GM12878 (cell line): ENCODE measurements around the gene CYBC1. TPM values are rescaled to one million over a fixed set of nuclear protein-coding genes. Genes with fewer than 3 reads are reported as not detected.

Source experiments
- ATF2 ChIP-seq: IDR thresholded peaks from 2 replicates; pipeline ENCODE4 v1.6.1; 2012; ENCODE audit warnings: low read length, inconsistent platforms
- BHLHE40 ChIP-seq, 2 experiments: fragments of 450-650 bp in 1 of 2; IDR thresholded peaks; 2 replicates each; pipeline ENCODE4 v1.6.1; 2011 to 2017; ENCODE audit warnings: low read depth in 2 of 2, borderline replicate concordance in 1 of 2, improper control_type of control experiment in 1 of 2, low read length in 1 of 2, mild to moderate bottlenecking in 1 of 2
- BRCA1 ChIP-seq: IDR thresholded peaks from 2 replicates; pipeline ENCODE4 v1.6.1; 2011; ENCODE audit warnings: low read depth, low read length, improper control_type of control experiment
- CBX5 ChIP-seq: sonication (generic); IDR thresholded peaks from 2 replicates; pipeline ENCODE4 v1.6.1; 2016; ENCODE audit warnings: low read depth, moderate library complexity, mild to moderate bottlenecking, inconsistent platforms
- CHD2 ChIP-seq: IDR thresholded peaks from 2 replicates; pipeline ENCODE4 v1.6.1; 2011; ENCODE audit warnings: low read depth, low read length, improper control_type of control experiment, borderline replicate concordance
- EGR1 ChIP-seq, 2 experiments: IDR thresholded peaks; 1 replicate in 1 of 2; 2 replicates in 1 of 2; pipeline ENCODE4 v1.6.1; 2011 to 2012; ENCODE audit warnings: low read depth in 2 of 2, low read length in 2 of 2, borderline replicate concordance in 1 of 2, mild to moderate bottlenecking in 1 of 2, moderate library complexity in 1 of 2
- EZH2 ChIP-seq: IDR thresholded peaks from 2 replicates; pipeline ENCODE4 v1.6.1; 2012; ENCODE audit warnings: low read depth, mild to moderate bottlenecking, control low read depth, inconsistent platforms, low read length, borderline replicate concordance; ENCODE audit not compliant: control insufficient read depth
- FOXK2 ChIP-seq: fragments of 450-650 bp; IDR thresholded peaks from 2 replicates; pipeline ENCODE4 v1.6.1; 2017; ENCODE audit warnings: mild to moderate bottlenecking, moderate library complexity
- HDAC2 ChIP-seq: fragments of 200-600 bp; sonication (generic); IDR thresholded peaks from 2 replicates; pipeline ENCODE4 v1.6.1; 2017
- KAT2A ChIP-seq: conservative IDR thresholded peaks from 2 replicates; pipeline ENCODE4 v1.6.1; 2011; ENCODE audit warnings: low read depth, low read length; ENCODE audit not compliant: control insufficient read depth
- NBN ChIP-seq: fragments of 450-650 bp; IDR thresholded peaks from 2 replicates; pipeline ENCODE4 v1.6.1; 2016
- NFYA ChIP-seq: IDR thresholded peaks from 2 replicates; pipeline ENCODE4 v1.6.1; 2011; ENCODE audit warnings: low read depth, mild to moderate bottlenecking, low read length, improper control_type of control experiment, borderline replicate concordance
- ZNF622 ChIP-seq: fragments of 450-650 bp; IDR thresholded peaks from 2 replicates; pipeline ENCODE4 v1.6.1; 2017; ENCODE audit warnings: mild to moderate bottlenecking, inconsistent platforms
- ZNF687 ChIP-seq: fragments of 450-650 bp; IDR thresholded peaks from 2 replicates; pipeline ENCODE4 v1.6.1; 2017; ENCODE audit warnings: mild to moderate bottlenecking, moderate library complexity
- polyA plus RNA-seq, 11 experiments: library from polyadenylated mRNA; depleted of rRNA in 4 of 11; unstranded in 6 of 11; stranded (reverse) in 5 of 11; fragments of >200 nt; fragmentation: Nextera tagmentation in 4 of 11; fragmentation: Illumina TruSeq in 1 of 11; extraction: Ambion mirVana in 4 of 11; extraction: Trizol in 1 of 11; gene quantifications; 1 replicate in 1 of 11; 2 replicates in 10 of 11; pipeline versions ENCODE4 v1.2.1 to v1.2.3, GENCODE V29; 2011 to 2016; ENCODE audit warnings: inconsistent platforms in 2 of 11, missing spikeins in 2 of 11, low read depth in 1 of 11
- total RNA-seq, 4 experiments: library from RNA; depleted of rRNA in 3 of 4; stranded (reverse); fragments of >200 nt in 3 of 4; fragmentation: Illumina TruSeq in 1 of 4; extraction: Trizol in 1 of 4; gene quantifications; 2 replicates each; pipeline versions ENCODE4 v1.2.1 to v1.2.3, GENCODE V29; 2013 to 2021
- TF ChIP-seq, protein P1 (sequence below): fragments of 450-650 bp; IDR thresholded peaks from 2 replicates; pipeline ENCODE4 v1.6.1; 2016; ENCODE audit warnings: mild to moderate bottlenecking, moderate library complexity, borderline replicate concordance
- TF ChIP-seq, protein P2 (sequence below): fragments of 450-650 bp; formaldehyde crosslinking; IDR thresholded peaks from 2 replicates; pipeline ENCODE4 v1.4.0; 2020; ENCODE audit warnings: mild to moderate bottlenecking, moderate library complexity

The CYBC1 gene
- total and polyA plus RNA-seq, 10 of the 15 experiments (the other 5 are each of a cell fraction or from before 2014, with no cell fraction given), result 4.2 to 162 (median 133) TPM

- TF ChIP-seq EGR1 (IDR thresholded peaks at IDR 0.05; ENCODE audit: borderline replicate concordance in 1 of 2, low read depth in 2 of 2, low read length in 2 of 2), result no peak
- no peak for TF ChIP-seq EZH2
- TF ChIP-seq ZNF622, result no peak
- TF ChIP-seq BRCA1, result no peak
- peak; percentile 23; the same call in 1 of the 2 replicates for TF ChIP-seq ZNF687
- no peak for TF ChIP-seq CBX5
- TF ChIP-seq NBN, result no peak
- 0 out of 2 replicates have a peak, but pooled peaks have one; percentile 62 for TF ChIP-seq HDAC2
- TF ChIP-seq, protein P1, sequence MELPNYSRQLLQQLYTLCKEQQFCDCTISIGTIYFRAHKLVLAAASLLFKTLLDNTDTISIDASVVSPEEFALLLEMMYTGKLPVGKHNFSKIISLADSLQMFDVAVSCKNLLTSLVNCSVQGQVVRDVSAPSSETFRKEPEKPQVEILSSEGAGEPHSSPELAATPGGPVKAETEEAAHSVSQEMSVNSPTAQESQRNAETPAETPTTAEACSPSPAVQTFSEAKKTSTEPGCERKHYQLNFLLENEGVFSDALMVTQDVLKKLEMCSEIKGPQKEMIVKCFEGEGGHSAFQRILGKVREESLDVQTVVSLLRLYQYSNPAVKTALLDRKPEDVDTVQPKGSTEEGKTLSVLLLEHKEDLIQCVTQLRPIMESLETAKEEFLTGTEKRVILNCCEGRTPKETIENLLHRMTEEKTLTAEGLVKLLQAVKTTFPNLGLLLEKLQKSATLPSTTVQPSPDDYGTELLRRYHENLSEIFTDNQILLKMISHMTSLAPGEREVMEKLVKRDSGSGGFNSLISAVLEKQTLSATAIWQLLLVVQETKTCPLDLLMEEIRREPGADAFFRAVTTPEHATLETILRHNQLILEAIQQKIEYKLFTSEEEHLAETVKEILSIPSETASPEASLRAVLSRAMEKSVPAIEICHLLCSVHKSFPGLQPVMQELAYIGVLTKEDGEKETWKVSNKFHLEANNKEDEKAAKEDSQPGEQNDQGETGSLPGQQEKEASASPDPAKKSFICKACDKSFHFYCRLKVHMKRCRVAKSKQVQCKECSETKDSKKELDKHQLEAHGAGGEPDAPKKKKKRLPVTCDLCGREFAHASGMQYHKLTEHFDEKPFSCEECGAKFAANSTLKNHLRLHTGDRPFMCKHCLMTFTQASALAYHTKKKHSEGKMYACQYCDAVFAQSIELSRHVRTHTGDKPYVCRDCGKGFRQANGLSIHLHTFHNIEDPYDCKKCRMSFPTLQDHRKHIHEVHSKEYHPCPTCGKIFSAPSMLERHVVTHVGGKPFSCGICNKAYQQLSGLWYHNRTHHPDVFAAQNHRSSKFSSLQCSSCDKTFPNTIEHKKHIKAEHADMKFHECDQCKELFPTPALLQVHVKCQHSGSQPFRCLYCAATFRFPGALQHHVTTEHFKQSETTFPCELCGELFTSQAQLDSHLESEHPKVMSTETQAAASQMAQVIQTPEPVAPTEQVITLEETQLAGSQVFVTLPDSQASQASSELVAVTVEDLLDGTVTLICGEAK, result no peak
- no peak for TF ChIP-seq ATF2
- TF ChIP-seq FOXK2, result no peak
- TF ChIP-seq NFYA, result no peak
- TF ChIP-seq, protein P2, sequence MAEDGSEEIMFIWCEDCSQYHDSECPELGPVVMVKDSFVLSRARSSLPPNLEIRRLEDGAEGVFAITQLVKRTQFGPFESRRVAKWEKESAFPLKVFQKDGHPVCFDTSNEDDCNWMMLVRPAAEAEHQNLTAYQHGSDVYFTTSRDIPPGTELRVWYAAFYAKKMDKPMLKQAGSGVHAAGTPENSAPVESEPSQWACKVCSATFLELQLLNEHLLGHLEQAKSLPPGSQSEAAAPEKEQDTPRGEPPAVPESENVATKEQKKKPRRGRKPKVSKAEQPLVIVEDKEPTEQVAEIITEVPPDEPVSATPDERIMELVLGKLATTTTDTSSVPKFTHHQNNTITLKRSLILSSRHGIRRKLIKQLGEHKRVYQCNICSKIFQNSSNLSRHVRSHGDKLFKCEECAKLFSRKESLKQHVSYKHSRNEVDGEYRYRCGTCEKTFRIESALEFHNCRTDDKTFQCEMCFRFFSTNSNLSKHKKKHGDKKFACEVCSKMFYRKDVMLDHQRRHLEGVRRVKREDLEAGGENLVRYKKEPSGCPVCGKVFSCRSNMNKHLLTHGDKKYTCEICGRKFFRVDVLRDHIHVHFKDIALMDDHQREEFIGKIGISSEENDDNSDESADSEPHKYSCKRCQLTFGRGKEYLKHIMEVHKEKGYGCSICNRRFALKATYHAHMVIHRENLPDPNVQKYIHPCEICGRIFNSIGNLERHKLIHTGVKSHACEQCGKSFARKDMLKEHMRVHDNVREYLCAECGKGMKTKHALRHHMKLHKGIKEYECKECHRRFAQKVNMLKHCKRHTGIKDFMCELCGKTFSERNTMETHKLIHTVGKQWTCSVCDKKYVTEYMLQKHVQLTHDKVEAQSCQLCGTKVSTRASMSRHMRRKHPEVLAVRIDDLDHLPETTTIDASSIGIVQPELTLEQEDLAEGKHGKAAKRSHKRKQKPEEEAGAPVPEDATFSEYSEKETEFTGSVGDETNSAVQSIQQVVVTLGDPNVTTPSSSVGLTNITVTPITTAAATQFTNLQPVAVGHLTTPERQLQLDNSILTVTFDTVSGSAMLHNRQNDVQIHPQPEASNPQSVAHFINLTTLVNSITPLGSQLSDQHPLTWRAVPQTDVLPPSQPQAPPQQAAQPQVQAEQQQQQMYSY (CRISPR knock-in tag), result no peak
- no peak for TF ChIP-seq CHD2
- TF ChIP-seq BHLHE40 (IDR thresholded peaks at IDR 0.05; ENCODE audit: borderline replicate concordance in 1 of 2, low read depth in 2 of 2, low read length in 1 of 2), result peak in 1 of 2 experiments; percentile 42; a peak in 2 of 4 replicates
- no peak for TF ChIP-seq KAT2A
Observed at GRCh38 chr17:82458885-82459424, 8.4 kb upstream of the CYBC1 start (continued).
